T-helper 17 cell (primary cell): ENCODE data around the gene DEXI. TPM values are rescaled to one million over a fixed set of nuclear protein-coding genes. Genes with fewer than 3 reads are reported as not detected.

Experiments
- ATAC-seq: fragments of 150-1000 bp; cut with Tn5 transposase; 2 replicates; pipeline ENCODE4 v1.10.0; 2021; ENCODE audit warnings: mild to moderate bottlenecking, moderate library complexity
- DNase-seq, 3 donors: peaks; one replicate each; pipeline versions ENCODE4 v3.0.0 to v3.0.0-alpha.2; 2020 to 2021
- H3K9me3 ChIP-seq: one replicate; pipeline ENCODE4 v1.7.0; 2013; ENCODE audit warnings: low read length, mild to moderate bottlenecking; ENCODE audit not compliant: control insufficient read depth, poor library complexity, severe bottlenecking
- H3K27ac Mint-ChIP-seq: one replicate; pipeline ENCODE4 v1.8.0; 2022; ENCODE audit warnings: mild to moderate bottlenecking, moderate library complexity, mixed read lengths
- H3K27me3 Mint-ChIP-seq: one replicate; pipeline ENCODE4 v1.8.0; 2022; ENCODE audit warnings: mixed read lengths
- H3K36me3 Mint-ChIP-seq: one replicate; pipeline ENCODE4 v1.8.0; 2022; ENCODE audit warnings: low read depth, mixed read lengths
- H3K4me1 Mint-ChIP-seq: one replicate; pipeline ENCODE4 v1.8.0; 2022; ENCODE audit warnings: mild to moderate bottlenecking, mixed read lengths
- H3K4me3 Mint-ChIP-seq: one replicate; pipeline ENCODE4 v1.8.0; 2022; ENCODE audit warnings: mild to moderate bottlenecking, moderate library complexity, mixed read lengths
- total RNA-seq, 4 donors: library from RNA in 2 of 4; stranded (reverse) in 2 of 4; gene quantifications; one replicate each; pipeline ENCODE4 v1.2.3 and lab custom pipeline; 2022 to 2026

DEXI gene
- total RNA-seq, 2 donors from 2014 or later, result 14.2 to 15.1 TPM

- H3K27ac Mint-ChIP-seq, result peak overlapping the region; percentile 97
- peaks cover 24% of the 10 kb centered on the region for H3K4me1 Mint-ChIP-seq
- H3K27me3 Mint-ChIP-seq, result no peaks in the 10 kb centered on the region
- no peaks in the 10 kb centered on the region for H3K9me3 ChIP-seq
- peaks cover 3% of the 10 kb centered on the region for H3K36me3 Mint-ChIP-seq
- ATAC-seq (peak; percentile 92), DNase-seq (peak; percentile 28 to 60 (median 34))
- H3K4me3 Mint-ChIP-seq, result peak overlapping the region; percentile 67
Measured at GRCh38 chr16:10964891-10965326, 22.6 kb upstream of the DEXI start.

GRCh38 chr16:10964039-10964890 is 22.0 kb upstream of the DEXI start:
- H3K36me3 Mint-ChIP-seq, result peaks cover 3% of the 10 kb centered on the region
- H3K27ac Mint-ChIP-seq, result peak overlapping the region; percentile 97
- peak; percentile 52 for ATAC-seq

DNA sequence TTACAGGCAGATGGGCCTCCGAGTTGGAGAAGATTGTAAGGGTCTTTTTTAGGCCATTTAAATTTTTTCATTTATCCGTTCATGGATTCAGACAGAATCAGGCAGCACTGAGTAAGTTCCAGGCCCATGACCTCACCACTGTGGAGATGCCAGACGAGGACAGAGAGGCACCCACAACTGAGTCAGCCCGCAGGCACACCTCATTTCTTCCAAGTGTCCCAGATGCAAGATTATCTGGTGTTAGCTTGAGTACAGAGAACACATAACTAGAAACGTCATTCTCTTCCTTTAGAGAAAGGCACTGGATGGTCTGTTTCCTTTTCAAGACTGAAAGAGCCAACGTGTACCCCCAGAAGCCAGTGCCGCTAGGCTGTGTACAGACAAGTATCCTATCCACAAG is 19.0 kb upstream of the DEXI start:
- no peaks in the 10 kb centered on the region for H3K9me3 ChIP-seq
- no peak for ATAC-seq
- peak overlapping the region; percentile 82 for H3K27ac Mint-ChIP-seq
- H3K36me3 Mint-ChIP-seq, result peaks cover 3% of the 10 kb centered on the region
- H3K27me3 Mint-ChIP-seq, result no peaks in the 10 kb centered on the region
- no peak for DNase-seq
- H3K4me3 Mint-ChIP-seq, result no peak overlapping the region
- peaks cover 30% of the 10 kb centered on the region for H3K4me1 Mint-ChIP-seq

More at GRCh38 chr16:10964039-10964890, 22.0 kb upstream of the DEXI start:
- DNase-seq, result peak; percentile 73 to 78 (median 75)
- no peaks in the 10 kb centered on the region for H3K9me3 ChIP-seq
- Mint-ChIP-seq H3K27me3 (no peaks in the 10 kb centered on the region), H3K4me3 (peak overlapping the region; percentile 80), H3K4me1 (peaks cover 24% of the 10 kb centered on the region)

DNA sequence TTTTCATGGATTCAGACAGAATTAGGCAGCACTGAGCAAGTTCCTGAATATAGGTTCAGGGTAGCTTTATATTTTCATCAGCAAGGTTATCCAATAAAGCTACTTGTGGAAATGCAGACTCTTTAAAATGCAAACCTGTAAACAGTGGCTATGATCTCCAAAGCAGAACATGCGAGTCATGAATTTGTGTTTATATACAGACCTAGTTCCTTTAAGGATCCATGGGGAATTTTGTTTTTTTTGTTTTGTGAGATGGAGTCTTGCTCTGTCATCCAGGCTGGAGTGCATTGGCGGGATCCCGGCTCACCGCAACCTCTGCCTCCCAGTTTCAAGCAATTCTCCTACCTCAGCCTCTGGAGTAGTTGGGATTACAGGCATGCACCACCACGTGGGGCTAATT is 16.9 kb upstream of the DEXI start:
- ATAC-seq, result no peak
- Mint-ChIP-seq H3K27me3 (no peaks in the 10 kb centered on the region), H3K4me3 (no peak overlapping the region), H3K27ac (peak overlapping the region; percentile 90), H3K36me3 (peaks cover 3% of the 10 kb centered on the region), H3K4me1 (peaks cover 24% of the 10 kb centered on the region)
- H3K9me3 ChIP-seq, result no peaks in the 10 kb centered on the region
- no peak for DNase-seq

GRCh38 chr16:10957771-10958482 is 15.7 kb upstream of the DEXI start:
- H3K27me3 Mint-ChIP-seq, result no peaks in the 10 kb centered on the region
- ATAC-seq (peak; percentile 68), DNase-seq (no peak)
- peaks cover 3% of the 10 kb centered on the region for H3K36me3 Mint-ChIP-seq
- peak overlapping the region; percentile 36 for H3K4me3 Mint-ChIP-seq
- peaks cover 24% of the 10 kb centered on the region for H3K4me1 Mint-ChIP-seq
- H3K27ac Mint-ChIP-seq, result peak overlapping the region; percentile 90
- no peaks in the 10 kb centered on the region for H3K9me3 ChIP-seq

GRCh38 chr16:10954903-10955302 is 12.6 kb upstream of the DEXI start:
- H3K9me3 ChIP-seq, result no peaks in the 10 kb centered on the region
- DNase-seq, result no peak
- Mint-ChIP-seq H3K27me3 (no peaks in the 10 kb centered on the region), H3K4me1 (peaks cover 24% of the 10 kb centered on the region), H3K36me3 (no peaks in the 10 kb centered on the region), H3K4me3 (no peak overlapping the region), H3K27ac (peak overlapping the region; percentile 39)
- no peak for ATAC-seq

DNA sequence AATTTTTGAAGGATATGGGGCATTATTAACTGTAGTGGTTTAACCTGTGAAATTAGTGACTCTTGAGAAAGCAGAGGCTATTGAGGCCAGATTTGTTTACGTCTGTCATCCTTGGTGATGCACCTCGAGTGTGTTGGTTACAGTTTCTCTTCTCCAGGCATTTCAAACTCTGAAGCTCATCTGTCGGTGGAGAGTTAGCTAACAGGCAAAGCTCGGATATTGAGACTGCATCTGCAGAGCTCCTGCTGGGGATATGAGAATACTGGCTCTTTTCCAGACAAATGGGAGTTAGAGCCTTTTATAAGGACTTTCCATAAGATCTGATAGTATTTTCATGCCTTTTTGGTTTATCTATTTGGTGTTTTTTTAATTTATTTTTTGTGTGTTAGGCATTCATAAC is 8.8 kb upstream of the DEXI start:
- Mint-ChIP-seq H3K4me1 (peaks cover 32% of the 10 kb centered on the region), H3K27me3 (no peaks in the 10 kb centered on the region), H3K4me3 (no peak overlapping the region), H3K36me3 (no peaks in the 10 kb centered on the region), H3K27ac (no peak overlapping the region)
- no peak for DNase-seq
- no peaks in the 10 kb centered on the region for H3K9me3 ChIP-seq
- no peak for ATAC-seq

DNA sequence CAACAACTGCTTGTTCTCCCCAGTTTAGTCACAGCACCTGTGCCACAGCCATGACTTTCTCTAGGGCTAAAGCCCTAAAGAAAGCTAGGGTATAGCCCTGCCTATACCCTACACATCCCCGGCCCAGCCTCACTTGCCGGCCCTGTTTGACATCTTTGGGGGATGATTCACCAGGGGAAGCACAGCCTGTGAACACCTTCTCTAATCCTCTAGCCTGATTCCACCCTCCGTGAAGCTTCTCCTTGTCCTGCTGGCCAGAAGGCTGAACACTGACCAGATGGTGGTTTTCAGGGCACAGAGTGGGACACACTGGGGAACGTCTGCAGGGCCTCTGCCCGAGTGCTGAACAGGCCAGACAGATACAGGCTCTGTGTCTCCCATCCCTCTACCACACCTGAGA is 8.1 kb upstream of the DEXI start:
- H3K9me3 ChIP-seq, result no peaks in the 10 kb centered on the region
- Mint-ChIP-seq H3K27ac (no peak overlapping the region), H3K4me1 (peaks cover 37% of the 10 kb centered on the region), H3K27me3 (no peaks in the 10 kb centered on the region), H3K36me3 (no peaks in the 10 kb centered on the region), H3K4me3 (no peak overlapping the region)
- no peak for DNase-seq
- ATAC-seq, result no peak

DNA sequence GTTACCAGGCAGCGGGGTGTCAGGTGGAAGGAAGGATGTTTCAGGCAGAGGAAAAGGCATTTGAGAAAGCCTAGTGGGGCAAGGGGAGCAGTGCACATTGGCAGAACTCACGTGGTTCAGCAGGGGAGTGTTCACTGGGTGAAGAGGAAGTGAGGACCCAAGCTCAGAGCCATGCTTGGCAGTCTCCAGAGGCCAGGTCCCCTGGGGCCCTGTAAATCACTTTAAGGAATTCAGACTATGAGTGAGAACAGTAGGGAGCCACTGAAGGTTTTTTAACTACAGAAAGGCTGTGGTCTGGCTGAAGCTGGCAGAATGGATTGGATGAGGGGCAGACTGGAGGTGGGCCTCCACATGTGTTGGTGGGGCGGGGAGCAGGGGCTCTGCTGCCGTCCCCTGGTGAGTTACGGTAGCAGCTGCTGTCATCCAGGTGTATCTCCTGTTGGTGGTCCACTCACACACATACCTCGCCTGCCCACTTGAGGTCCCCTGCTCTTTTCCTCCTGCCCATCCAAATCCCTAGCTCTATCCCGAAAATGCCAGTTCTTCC is 7.2 kb upstream of the DEXI start:
- DNase-seq (peak in 1 of 3 donors; percentile 36), ATAC-seq (peak; percentile 78)
- Mint-ChIP-seq H3K4me1 (peaks cover 35% of the 10 kb centered on the region), H3K27ac (peak overlapping the region; percentile 78), H3K36me3 (no peaks in the 10 kb centered on the region), H3K4me3 (no peak overlapping the region), H3K27me3 (no peaks in the 10 kb centered on the region)
- no peaks in the 10 kb centered on the region for H3K9me3 ChIP-seq

DNA sequence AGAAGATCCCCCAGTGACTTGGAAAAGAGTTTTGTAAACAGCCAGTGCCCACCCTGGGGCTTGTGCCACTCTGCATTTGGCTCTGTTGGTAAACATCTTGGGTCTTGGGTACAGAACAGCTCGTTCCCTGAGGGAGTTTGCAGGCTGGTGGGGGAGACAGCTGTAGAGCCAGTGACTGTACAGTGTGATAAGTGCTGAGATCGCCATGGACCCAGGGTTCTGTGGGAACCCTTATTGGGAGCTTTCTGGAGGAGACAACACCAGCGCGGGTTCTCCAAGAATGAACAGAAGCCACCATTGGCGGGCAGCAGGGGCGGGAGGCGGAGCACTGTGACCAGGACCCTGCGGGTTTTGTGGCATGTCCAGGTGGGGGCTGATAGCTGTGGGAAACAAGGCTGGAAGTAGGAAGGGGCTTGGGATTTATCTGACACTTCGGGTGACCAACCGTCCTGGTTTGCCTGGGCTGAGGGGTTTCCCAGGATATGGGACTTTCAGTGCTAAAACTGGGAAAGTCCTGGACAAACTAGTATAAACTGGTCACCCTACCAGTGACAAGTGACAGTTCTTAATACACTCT is 5.0 kb upstream of the DEXI start:
- Mint-ChIP-seq H3K36me3 (no peaks in the 10 kb centered on the region), H3K4me3 (no peak overlapping the region), H3K27ac (peak overlapping the region; percentile 86), H3K27me3 (no peaks in the 10 kb centered on the region), H3K4me1 (peaks cover 39% of the 10 kb centered on the region)
- no peaks in the 10 kb centered on the region for H3K9me3 ChIP-seq
- DNase-seq, result no peak
- ATAC-seq, result no peak

- DNase-seq, result no peak
- no peaks in the 10 kb centered on the region for H3K9me3 ChIP-seq
- no peak for ATAC-seq
- Mint-ChIP-seq H3K36me3 (no peaks in the 10 kb centered on the region), H3K4me1 (peaks cover 42% of the 10 kb centered on the region), H3K27me3 (no peaks in the 10 kb centered on the region), H3K27ac (peak overlapping the region; percentile 86), H3K4me3 (peak overlapping the region; percentile 89)
Measured at GRCh38 chr16:10946308-10946707, 4.0 kb upstream of the DEXI start.

DNA sequence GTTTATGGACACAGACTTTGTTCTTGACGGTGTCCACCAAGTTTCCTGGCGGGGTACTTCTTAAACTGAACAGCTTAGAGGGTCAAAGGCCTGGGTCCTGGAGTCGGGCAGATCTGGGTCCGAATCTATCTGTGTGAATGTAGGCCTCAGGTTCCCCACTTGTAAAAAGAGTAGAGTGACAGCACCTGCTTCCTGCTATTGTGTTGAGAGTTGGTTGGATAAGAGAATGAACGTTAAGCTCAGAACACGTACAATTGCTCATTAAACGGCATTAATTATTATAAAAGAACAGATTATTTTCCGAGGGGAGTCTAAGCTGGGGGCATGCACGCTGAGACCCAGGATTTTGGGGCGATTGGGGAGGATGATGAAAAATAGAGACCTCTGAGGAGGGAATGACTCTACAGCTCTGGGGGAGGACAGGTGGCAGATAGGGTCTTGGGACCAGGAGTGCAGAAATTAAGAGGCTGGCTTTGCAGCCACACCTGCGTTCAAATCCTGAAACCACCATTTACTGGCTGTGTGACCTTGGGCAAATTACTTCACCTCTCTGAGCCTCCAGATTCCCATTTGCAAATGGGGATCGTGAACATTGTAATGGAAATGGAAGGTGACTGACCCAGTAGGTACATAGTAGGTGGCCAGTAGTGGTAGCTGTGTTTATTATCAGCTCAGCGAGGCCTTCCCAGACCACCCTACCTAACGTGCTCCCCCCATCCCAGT is 3.0 kb upstream of the DEXI start:
- Mint-ChIP-seq H3K36me3 (no peaks in the 10 kb centered on the region), H3K4me1 (peaks cover 50% of the 10 kb centered on the region), H3K4me3 (peak overlapping the region; percentile 89), H3K27me3 (no peaks in the 10 kb centered on the region), H3K27ac (peak overlapping the region; percentile 86)
- ATAC-seq (no peak), DNase-seq (no peak)
- H3K9me3 ChIP-seq, result no peaks in the 10 kb centered on the region
